K562 (cell line): ENCODE measurements around the gene SLC9A1. TPM values are rescaled to one million over a fixed set of nuclear protein-coding genes. Genes with fewer than 3 reads are reported as not detected.

Source experiments
- ATAC-seq: fragments of 200-7000 bp; cut with Tn5 transposase; 3 replicates; pipeline ENCODE4 v1.9.1; 2020; ENCODE audit warnings: moderate library complexity
- BruUV-seq: library from RNA; stranded (reverse); fragments of 400-500 nt; replicated peaks from 2 replicates; lab custom pipeline; 2021; lab: Mats Ljungman, UMichigan
- CTCF ChIA-PET: fragments of 300-600 bp; formaldehyde crosslinking; extraction: SDS; loops from one replicate; lab custom pipeline; 2021; ENCODE audit warnings: low intra/inter-chr PET ratio; lab: Yijun Ruan, JAX
- POLR2A ChIA-PET: fragments of 300-600, 350-650 bp; sonication (Branson Sonifier 250); formaldehyde crosslinking; extraction: SDS; loops from one replicate; lab custom pipeline; 2021; ENCODE audit warnings: antibody characterized with exemption, inconsistent platforms; lab: Yijun Ruan, JAX
- DNase-seq, 4 experiments: peaks; one replicate each; pipeline versions ENCODE4 v3.0.0 to v3.0.0-alpha.2; 2011 to 2018; ENCODE audit warnings: low spot score in 3 of 4, mixed read lengths in 3 of 4; ENCODE audit errors: extremely low read depth in 1 of 4
- FAIRE-seq: peaks from 2 replicates; lab custom pipeline; 2011; peaks lifted over from hg19 to GRCh38; lab: Jason Lieb, UNC
- H2AFZ ChIP-seq: 2 replicates; pipeline ENCODE4 v1.6.0; 2011; ENCODE audit warnings: low read depth, low read length, control low read depth, inconsistent platforms
- H3K27ac ChIP-seq: fragments of 200-600 bp; 3 replicates; pipeline ENCODE4 v1.8.0; 2011; ENCODE audit warnings: low read depth, mild to moderate bottlenecking, control low read depth, inconsistent platforms, low read length, moderate library complexity, mixed read lengths; ENCODE audit errors: extremely low read depth
- H3K27me3 ChIP-seq, 2 experiments: fragments of 300-600 bp in 1 of 2; 2 replicates in 1 of 2; 3 replicates in 1 of 2; pipeline versions ENCODE4 v1.6.0 to v1.8.0; 2011; ENCODE audit warnings: inconsistent platforms in 2 of 2, low read length in 2 of 2, mild to moderate bottlenecking in 1 of 2, mixed read lengths in 1 of 2, moderate library complexity in 1 of 2; ENCODE audit not compliant: control insufficient read depth in 2 of 2, insufficient read depth in 2 of 2
- H3K36me3 ChIP-seq: fragments of 300-600 bp; 3 replicates; pipeline ENCODE4 v1.8.0; 2011; ENCODE audit warnings: mild to moderate bottlenecking, low read length, inconsistent platforms; ENCODE audit not compliant: control insufficient read depth, insufficient read depth
- H3K4me1 ChIP-seq, 2 experiments: fragments of 200-600 bp in 1 of 2; replicated peaks in 1 of 2; 2 replicates in 1 of 2; 3 replicates in 1 of 2; pipeline versions ENCODE4 v1.5.1 to v1.8.0; 2011; ENCODE audit warnings: inconsistent platforms in 2 of 2, low read length in 2 of 2, mild to moderate bottlenecking in 1 of 2, mixed read lengths in 1 of 2, moderate library complexity in 1 of 2; ENCODE audit not compliant: control insufficient read depth in 2 of 2, insufficient read depth in 2 of 2
- H3K4me2 ChIP-seq: 2 replicates; pipeline ENCODE4 v1.6.1; 2011; ENCODE audit warnings: low read length, control low read depth, inconsistent platforms, mixed read lengths; ENCODE audit not compliant: insufficient read depth
- H3K4me3 ChIP-seq: fragments of 200-600 bp; sonication (generic), shearing (Covaris generic); 2 replicates; pipeline ENCODE4 v1.5.1; 2016; ENCODE audit warnings: control low read depth, inconsistent platforms
- H3K79me2 ChIP-seq: fragments of 200-600 bp; 3 replicates; pipeline ENCODE4 v1.8.0; 2011; ENCODE audit warnings: low read length, inconsistent platforms; ENCODE audit not compliant: control insufficient read depth, insufficient read depth
- H3K9ac ChIP-seq, 2 experiments: 2 replicates each; pipeline versions ENCODE4 v1.6.0 to v1.6.1; 2011; ENCODE audit warnings: low read depth in 2 of 2, low read length in 2 of 2, control low read depth in 1 of 2, inconsistent platforms in 1 of 2, mild to moderate bottlenecking in 1 of 2, mixed read lengths in 1 of 2; ENCODE audit not compliant: insufficient read depth in 1 of 2
- H3K9me1 ChIP-seq: one replicate; pipeline ENCODE4 v1.6.0; 2011; ENCODE audit warnings: inconsistent platforms, mild to moderate bottlenecking, low read length, moderate library complexity; ENCODE audit not compliant: control insufficient read depth, insufficient read depth
- H3K9me3 ChIP-seq: replicated peaks from 2 replicates; pipeline ENCODE4 v1.5.1; 2011; ENCODE audit warnings: low read depth, low read length, inconsistent platforms; ENCODE audit not compliant: control insufficient read depth, insufficient read depth
- H4K20me1 ChIP-seq: replicated peaks from 2 replicates; pipeline ENCODE4 v1.6.1; 2011; ENCODE audit warnings: low read length, inconsistent platforms, mixed read lengths; ENCODE audit not compliant: control insufficient read depth, insufficient read depth
- ADNP ChIP-seq: fragments of 200-800 bp; sonication (Bioruptor generic); IDR thresholded peaks from 2 replicates; pipeline ENCODE4 v1.6.1; 2016; ENCODE audit warnings: missing genetic modification characterization, missing compliant biosample characterization
- ATF7 ChIP-seq: fragments of 450-650 bp; IDR thresholded peaks from 2 replicates; pipeline ENCODE4 v1.7.1; 2014; ENCODE audit warnings: mild to moderate bottlenecking, moderate library complexity
- CEBPB ChIP-seq: fragments of 450-650 bp; IDR thresholded peaks from 2 replicates; pipeline ENCODE4 v1.6.1; 2016; ENCODE audit warnings: missing genetic modification characterization, missing compliant biosample characterization
- MTA1 ChIP-seq: fragments of 450-650 bp; IDR thresholded peaks from 2 replicates; pipeline ENCODE4 v1.6.1; 2017; ENCODE audit warnings: borderline replicate concordance
- RAD51 ChIP-seq: fragments of 450-650 bp; IDR thresholded peaks from 2 replicates; pipeline ENCODE4 v1.7.1; 2016; ENCODE audit warnings: low read depth, mild to moderate bottlenecking, borderline replicate concordance
- SMARCA5 ChIP-seq: fragments of 450-650 bp; IDR thresholded peaks from 2 replicates; pipeline ENCODE4 v1.6.1; 2016
- SRF ChIP-seq, 2 experiments: fragments of 250-450, 450-650 bp in 1 of 2; sonication (Bioruptor Pico) in 1 of 2; sonication (generic) in 1 of 2; formaldehyde crosslinking; IDR thresholded peaks; 2 replicates each; pipeline versions ENCODE4 v1.5.0 to v1.5.1; 2020 to 2022; ENCODE audit warnings: mild to moderate bottlenecking in 1 of 2, missing genetic modification reagents in 1 of 2
- ZBTB2 ChIP-seq: fragments of 450-650 bp; IDR thresholded peaks from 2 replicates; pipeline ENCODE4 v1.6.1; 2016; ENCODE audit warnings: antibody characterized with exemption
- WGBS: fragments of 100-300 bp; shearing (Covaris generic); methylation state at CpG from one replicate; pipeline ENCODE4 v1.1.6; 2016; ENCODE audit warnings: low coverage, mixed read lengths; ENCODE audit not compliant: insufficient coverage; ENCODE audit errors: missing lambda C conversion rate; 5-methylcytosine and 5-hydroxymethylcytosine counted together
- in situ Hi-C: fragments of 300-500 bp; cut with MboI; formaldehyde crosslinking; loops from 4 replicates; pipeline ENCODE4 v1.15.0; 2018; ENCODE audit warnings: inconsistent platforms, mixed read lengths
- intact Hi-C: fragments of 100-400 bp; cut with micrococcal nuclease; formaldehyde crosslinking; loops from 2 replicates; pipeline ENCODE4 v1.14.2; 2022
- polyA plus RNA-seq, 8 experiments: library from polyadenylated mRNA; depleted of rRNA in 4 of 8; stranded (reverse) in 5 of 8; unstranded in 3 of 8; fragments of >200 nt; fragmentation: Nextera tagmentation in 2 of 8; fragmentation: Illumina TruSeq in 1 of 8; extraction: Ambion mirVana in 2 of 8; extraction: Trizol in 1 of 8; gene quantifications; 2 replicates each; pipeline versions ENCODE4 v1.2.1 to v1.2.3, GENCODE V29; 2011 to 2014; ENCODE audit warnings: inconsistent platforms in 1 of 8, missing spikeins in 1 of 8
- total RNA-seq, 7 experiments: library from RNA; depleted of rRNA in 6 of 7; stranded (reverse); fragments of >200 nt in 6 of 7; fragmentation: Illumina TruSeq in 2 of 7; extraction: Trizol in 2 of 7; gene quantifications; 2 replicates each; pipeline versions ENCODE4 v1.2.1 to v1.2.3, GENCODE V29; 2011 to 2021; ENCODE audit warnings: low replicate concordance in 1 of 7
- TF ChIP-seq, protein P1 (sequence below): sonication (generic); formaldehyde crosslinking; IDR thresholded peaks from 2 replicates; pipeline ENCODE4 v1.9.0; 2022; ENCODE audit warnings: mild to moderate bottlenecking, missing genetic modification reagents

The SLC9A1 gene
- total and polyA plus RNA-seq, 9 of the 15 experiments (the other 6 are each of a cell fraction or from before 2014, with no cell fraction given), result 0.59 to 14.4 (median 2.0) TPM

DNA sequence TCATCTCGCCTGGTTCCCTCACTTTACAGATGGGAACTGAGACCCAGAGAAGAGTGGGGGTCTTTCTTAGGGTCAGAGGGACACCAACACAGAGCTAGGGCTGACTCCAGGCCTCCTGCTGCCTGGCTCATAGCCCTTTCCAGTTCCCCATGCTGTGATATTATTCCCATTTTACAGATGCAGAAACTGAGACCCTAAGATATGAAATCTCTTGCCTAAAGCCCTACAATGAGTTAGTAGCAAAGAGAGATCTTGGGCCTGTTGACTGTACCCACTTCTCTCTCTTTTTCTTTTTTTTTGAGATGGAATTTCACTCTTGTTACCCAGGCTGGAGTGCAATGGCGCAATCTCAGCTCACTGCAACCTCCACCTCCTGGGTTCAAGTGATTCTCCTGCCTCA is 49.9 kb downstream of the SLC9A1 start (continued):
- no peak for TF ChIP-seq ZBTB2
- peak; percentile 81 for TF ChIP-seq ADNP
- TF ChIP-seq CEBPB (tag), result peak; percentile 65
- peak; percentile 62; the same call in 1 of the 2 replicates for TF ChIP-seq SMARCA5
- no peak for TF ChIP-seq MTA1
- TF ChIP-seq, all 486 proteins: peak for 6

- Histone ChIP-seq H3K4me1 (peaks cover 17 to 54% of the 10 kb centered on the region in 2 experiments), H3K4me3 (no peak overlapping the region), H3K27me3 (no peaks in the 10 kb centered on the region; a peak in 1 of 5 replicates), H3K79me2 (no peaks in the 10 kb centered on the region), H3K27ac (no peak overlapping the region), H3K36me3 (peaks cover 14% of the 10 kb centered on the region; the same call in 2 of the 3 replicates), H2AFZ (no peak overlapping the region), H3K9me3 (no peaks in the 10 kb centered on the region), H3K9ac (peak overlapping the region in 1 of 2 experiments; percentile 41; a peak in 2 of 4 replicates), H3K9me1 (peaks cover 5% of the 10 kb centered on the region), H4K20me1 (peaks cover 6% of the 10 kb centered on the region; the same call in 1 of the 2 replicates), H3K4me2 (no peak overlapping the region)
- no peak for DNase-seq
- no peak for ATAC-seq
- no peak for FAIRE-seq
- ChIA-PET CTCF (interaction anchor here (2.3 to 4.1 kb wide), 3 partner anchors 181 to 292 kb away, joined by 17 to 57 read pairs (median 23); no protein-coding TSS in a partner anchor), POLR2A (no interaction called here)
- TF ChIP-seq RAD51 (0 out of 2 replicates have a peak, but pooled peaks have one; percentile 34), SRF (CRISPR knock-in tag; IDR thresholded peaks at IDR 0.05) (no peak), ATF7 (no peak)
- TF ChIP-seq, protein P1, sequence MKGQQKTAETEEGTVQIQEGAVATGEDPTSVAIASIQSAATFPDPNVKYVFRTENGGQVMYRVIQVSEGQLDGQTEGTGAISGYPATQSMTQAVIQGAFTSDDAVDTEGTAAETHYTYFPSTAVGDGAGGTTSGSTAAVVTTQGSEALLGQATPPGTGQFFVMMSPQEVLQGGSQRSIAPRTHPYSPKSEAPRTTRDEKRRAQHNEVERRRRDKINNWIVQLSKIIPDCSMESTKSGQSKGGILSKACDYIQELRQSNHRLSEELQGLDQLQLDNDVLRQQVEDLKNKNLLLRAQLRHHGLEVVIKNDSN (CRISPR knock-in tag), result peak; percentile 55
- in situ Hi-C loops (loop anchor here (5.0 to 25.0 kb wide), 4 partner anchors 179 to 564 kb away; partner anchors contain the start of genes AHDC1 and GPR3), intact Hi-C loops (loop anchor here (2.0 to 10.0 kb wide), 3 partner anchors 51 to 284 kb away; partner anchors contain the start of gene SLC9A1)
- no TSS peak for BruUV-seq
- WGBS, result 33% methylated on average over 4 of the region's 4 CpGs
Measured at GRCh38 chr1:27103498-27103897, 51.4 kb downstream of the SLC9A1 start.
